Gastrocnemius medialis (tissue), 4 donors: ENCODE measurements around the gene C12orf42. TPM values are rescaled to one million over a fixed set of nuclear protein-coding genes. Genes with fewer than 3 reads are reported as not detected.

Source experiments
- ATAC-seq, 2 donors: fragments of 150-250 bp; one replicate each; pipeline ENCODE4 v1.9.1; 2016
- DNase-seq, 2 donors: peaks; one replicate each; pipeline ENCODE4 v3.0.0-alpha.2; 2019
- H3K27ac ChIP-seq, 4 donors: fragments of 200-600 bp; sonication (generic); 1 replicate in 1 of 4; 2 replicates in 3 of 4; pipeline ENCODE4 v1.5.1; 2016 to 2018; ENCODE audit warnings: mild to moderate bottlenecking in 2 of 4, moderate library complexity in 1 of 4
- H3K27me3 ChIP-seq, 3 donors: fragments of 200-600 bp; sonication (generic) in 2 of 3; 1 replicate in 1 of 3; 2 replicates in 2 of 3; pipeline versions ENCODE4 v1.5.1 to v1.6.0; 2016 to 2019; ENCODE audit warnings: mild to moderate bottlenecking in 1 of 3, moderate library complexity in 1 of 3
- H3K36me3 ChIP-seq, 2 donors: fragments of 200-600 bp; sonication (generic) in 1 of 2; one replicate each; pipeline ENCODE4 v1.5.1; 2017 to 2018
- H3K4me1 ChIP-seq, 2 donors: fragments of 200-600 bp; sonication (generic) in 1 of 2; one replicate each; pipeline ENCODE4 v1.5.1; 2016 to 2017; ENCODE audit warnings: mild to moderate bottlenecking in 2 of 2
- H3K4me3 ChIP-seq, 4 donors: fragments of 200-600 bp; sonication (generic) in 3 of 4; 1 replicate in 1 of 4; 2 replicates in 3 of 4; pipeline ENCODE4 v1.5.1; 2016 to 2019; ENCODE audit warnings: mild to moderate bottlenecking in 2 of 4
- H3K9me3 ChIP-seq, 3 donors: fragments of 200-600 bp; sonication (generic) in 2 of 3; 1 replicate in 1 of 3; 2 replicates in 2 of 3; pipeline ENCODE4 v1.5.1; 2016 to 2019
- POLR2A ChIP-seq, 2 donors: fragments of 450-650 bp; IDR thresholded peaks; one replicate each; pipeline ENCODE4 v1.6.1; 2017; ENCODE audit warnings: antibody characterized with exemption in 2 of 2, mild to moderate bottlenecking in 2 of 2, moderate library complexity in 2 of 2
- in situ Hi-C, 4 donors: fragments of 200-750 bp; cut with MboI; loops; one replicate each; pipeline versions ENCODE4 v1.15.0 to v1.8.0; 2017; ENCODE audit warnings: low sequenced_read_pairs in 4 of 4
- intact Hi-C: fragments of 100-400 bp; cut with DNase I; formaldehyde crosslinking; loops from one replicate; pipeline ENCODE4 v1.15.1; 2023; ENCODE audit warnings: low total_unique reads
- total RNA-seq, 4 donors: library from RNA; depleted of rRNA; stranded (reverse); fragments of >200 nt; gene quantifications; one replicate each; pipeline versions ENCODE4 v1.1.0 to v1.2.3, GENCODE V29; 2016
- TF ChIP-seq, protein P1 (sequence below), 5 experiments: fragments of 450-650 bp in 3 of 5; fragments of 200-600 bp in 2 of 5; sonication (generic) in 2 of 5; IDR thresholded peaks in 4 of 5; conservative IDR thresholded peaks in 1 of 5; 1 replicate in 4 of 5; 2 replicates in 1 of 5; pipeline ENCODE4 v1.5.1; 2016 to 2019; ENCODE audit warnings: antibody characterized with exemption in 5 of 5, mild to moderate bottlenecking in 3 of 5, moderate library complexity in 3 of 5

Gene C12orf42
- total RNA-seq, 4 donors from 2014 or later: not detected

DNA sequence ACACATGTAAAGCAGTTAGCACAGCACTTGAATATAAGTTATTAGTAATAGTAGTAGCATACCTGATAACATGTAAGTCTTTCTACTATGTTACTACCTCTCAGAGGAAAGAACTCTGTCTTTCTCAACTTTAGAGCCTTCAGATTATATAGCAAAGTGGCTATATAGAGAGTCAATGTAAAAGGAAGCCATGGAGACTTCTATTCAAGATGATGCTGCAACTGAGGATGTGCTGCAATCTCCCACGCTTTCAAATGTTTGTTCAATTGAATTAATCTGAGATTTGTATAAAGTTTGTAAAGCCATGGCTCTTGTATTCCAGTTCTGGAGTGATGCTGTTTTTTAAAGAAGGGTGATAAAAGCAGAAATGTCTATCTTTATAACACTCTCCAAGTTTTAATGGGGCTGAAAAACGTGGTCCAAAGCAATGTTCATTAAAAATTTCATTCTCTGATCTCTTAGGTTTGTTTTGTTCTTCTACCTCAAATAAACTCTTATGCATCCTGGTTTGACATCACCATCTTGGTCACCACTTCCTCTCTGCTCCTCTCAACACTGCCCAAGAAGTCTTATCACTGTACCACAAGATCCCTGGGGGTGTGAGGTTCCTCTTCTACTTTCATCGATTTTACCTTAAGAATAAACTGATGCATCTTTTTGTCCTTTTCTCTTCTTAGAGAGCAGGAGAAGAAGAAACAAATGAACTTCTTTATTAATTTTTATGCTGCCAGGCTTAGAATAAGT is 40.6 kb downstream of the C12orf42 start:
- Histone ChIP-seq H3K36me3 (no peaks in the 10 kb centered on the region), H3K27me3 (no peaks in the 10 kb centered on the region), H3K4me3 (no peak overlapping the region), H3K9me3 (no peaks in the 10 kb centered on the region), H3K4me1 (no peaks in the 10 kb centered on the region), H3K27ac (no peak overlapping the region)
- intact Hi-C loops: no loop called here
- DNase-seq (no peak), ATAC-seq (no peak)
- TF ChIP-seq POLR2A (IDR thresholded peaks at IDR 0.05): no peak
- TF ChIP-seq, protein P1, sequence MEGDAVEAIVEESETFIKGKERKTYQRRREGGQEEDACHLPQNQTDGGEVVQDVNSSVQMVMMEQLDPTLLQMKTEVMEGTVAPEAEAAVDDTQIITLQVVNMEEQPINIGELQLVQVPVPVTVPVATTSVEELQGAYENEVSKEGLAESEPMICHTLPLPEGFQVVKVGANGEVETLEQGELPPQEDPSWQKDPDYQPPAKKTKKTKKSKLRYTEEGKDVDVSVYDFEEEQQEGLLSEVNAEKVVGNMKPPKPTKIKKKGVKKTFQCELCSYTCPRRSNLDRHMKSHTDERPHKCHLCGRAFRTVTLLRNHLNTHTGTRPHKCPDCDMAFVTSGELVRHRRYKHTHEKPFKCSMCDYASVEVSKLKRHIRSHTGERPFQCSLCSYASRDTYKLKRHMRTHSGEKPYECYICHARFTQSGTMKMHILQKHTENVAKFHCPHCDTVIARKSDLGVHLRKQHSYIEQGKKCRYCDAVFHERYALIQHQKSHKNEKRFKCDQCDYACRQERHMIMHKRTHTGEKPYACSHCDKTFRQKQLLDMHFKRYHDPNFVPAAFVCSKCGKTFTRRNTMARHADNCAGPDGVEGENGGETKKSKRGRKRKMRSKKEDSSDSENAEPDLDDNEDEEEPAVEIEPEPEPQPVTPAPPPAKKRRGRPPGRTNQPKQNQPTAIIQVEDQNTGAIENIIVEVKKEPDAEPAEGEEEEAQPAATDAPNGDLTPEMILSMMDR (IDR thresholded peaks at IDR 0.05 in 4 of 5, conservative IDR thresholded peaks at IDR 0.05 in 1 of 5): no peak
- in situ Hi-C loops: no loop called here

DNA sequence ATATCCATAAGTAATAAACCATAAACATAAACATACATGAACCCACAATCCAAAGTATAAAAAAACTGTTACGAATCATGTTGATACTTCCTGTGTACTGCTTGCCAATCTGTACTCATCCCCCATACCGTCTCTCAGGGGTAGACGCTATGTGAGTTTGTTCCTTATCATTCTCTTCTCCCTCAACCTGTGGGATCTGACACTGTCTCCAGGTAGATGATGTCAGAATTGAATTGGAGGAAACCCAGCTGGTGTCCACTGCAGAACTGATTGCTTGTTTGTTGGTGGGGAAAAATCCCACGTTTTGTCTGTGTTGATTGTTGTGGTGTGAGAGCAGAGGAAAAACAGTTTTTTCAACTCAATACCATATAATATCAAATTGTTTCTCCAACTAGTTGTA is 50.8 kb downstream of the C12orf42 start:
- in situ Hi-C loops: no loop called here
- Histone ChIP-seq H3K36me3 (no peaks in the 10 kb centered on the region), H3K27me3 (no peaks in the 10 kb centered on the region), H3K27ac (no peak overlapping the region), H3K4me3 (no peak overlapping the region), H3K9me3 (no peaks in the 10 kb centered on the region), H3K4me1 (no peaks in the 10 kb centered on the region)
- DNase-seq (no peak), ATAC-seq (no peak)
- TF ChIP-seq POLR2A (IDR thresholded peaks at IDR 0.05): no peak
- TF ChIP-seq, protein P1 (IDR thresholded peaks at IDR 0.05 in 4 of 5, conservative IDR thresholded peaks at IDR 0.05 in 1 of 5): no peak
- intact Hi-C loops: no loop called here

DNA sequence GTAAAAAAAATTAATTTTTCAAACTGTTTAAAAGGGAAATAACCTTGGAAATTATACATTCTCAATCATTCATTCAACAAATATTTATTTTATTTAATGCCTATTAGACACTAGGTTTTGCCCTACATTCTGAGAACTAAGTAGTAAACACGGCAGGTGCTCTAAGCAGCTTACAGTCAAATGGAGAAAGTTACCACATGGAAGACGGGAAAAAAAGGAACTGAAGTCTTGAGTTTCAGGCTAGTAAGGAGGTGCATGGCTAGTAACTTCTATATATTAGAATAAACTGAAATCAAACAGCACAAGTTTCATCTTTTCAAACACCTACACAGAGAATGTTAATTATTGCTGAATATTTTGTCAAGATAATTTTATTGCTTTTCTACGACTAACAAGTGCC is 52.9 kb downstream of the C12orf42 start:
- Histone ChIP-seq H3K9me3 (no peaks in the 10 kb centered on the region), H3K4me3 (no peak overlapping the region), H3K36me3 (no peaks in the 10 kb centered on the region), H3K27me3 (no peaks in the 10 kb centered on the region), H3K4me1 (no peaks in the 10 kb centered on the region), H3K27ac (no peak overlapping the region)
- TF ChIP-seq POLR2A (IDR thresholded peaks at IDR 0.05): no peak
- TF ChIP-seq, protein P1 (IDR thresholded peaks at IDR 0.05 in 4 of 5, conservative IDR thresholded peaks at IDR 0.05 in 1 of 5): no peak
- DNase-seq (no peak), ATAC-seq (no peak)
- in situ Hi-C loops: no loop called here
- intact Hi-C loops: no loop called here

DNA sequence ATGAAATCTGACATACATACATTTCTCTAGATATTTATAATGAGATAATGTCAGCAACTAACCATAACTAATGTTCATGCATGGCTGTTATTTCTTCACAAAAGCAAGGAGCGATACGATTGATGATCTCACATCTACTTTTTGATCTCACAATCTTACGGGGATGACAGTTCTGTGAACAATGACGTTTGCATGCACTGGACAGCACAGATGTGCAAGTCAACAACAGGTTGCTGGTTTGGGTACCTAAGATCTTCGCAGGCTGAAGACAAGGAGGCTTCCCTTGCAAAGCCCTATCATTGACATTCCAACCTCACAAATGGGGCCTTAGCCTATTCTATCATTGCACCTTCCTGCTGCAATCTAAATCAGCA is 53.6 kb downstream of the C12orf42 start:
- no peak overlapping the region for H3K4me3 ChIP-seq
- no peak for ATAC-seq
- in situ Hi-C loops (no loop called here), intact Hi-C loops (no loop called here)
- DNase-seq: no peak
- H3K27ac ChIP-seq: no peak overlapping the region
- no peaks in the 10 kb centered on the region for H3K36me3 ChIP-seq
- no peak for TF ChIP-seq POLR2A (IDR thresholded peaks at IDR 0.05)
- TF ChIP-seq, protein P1 (IDR thresholded peaks at IDR 0.05 in 4 of 5, conservative IDR thresholded peaks at IDR 0.05 in 1 of 5): no peak
- no peaks in the 10 kb centered on the region for H3K4me1 ChIP-seq
- no peaks in the 10 kb centered on the region for H3K27me3 ChIP-seq
- H3K9me3 ChIP-seq: no peaks in the 10 kb centered on the region
